Measurements from ENCODE around the gene IFNL2. TPM values are rescaled to one million over a fixed set of nuclear protein-coding genes. Genes with fewer than 3 reads are reported as not detected.

Gene IFNL2
- total RNA-seq = not detected in 2 replicates

GRCh38 chr19:39268085-39268484 lies at the start of gene IFNL2:
TSS of gene IFNL2 (plus strand) at chr19:39268396. CDS start at chr19:39268569, 173 bp downstream.

GRCh38 chr19:39244410-39245100 lies 23.6 kb upstream of the IFNL2 start, which contains the start of gene IFNL3:
TSS of gene IFNL3 (minus strand) at chr19:39245006. CDS start at chr19:39244967, 39 bp downstream.

GRCh38 chr19:39248806-39249205 lies 19.4 kb upstream of the IFNL2 start, which contains the start of gene IFNL4:
TSS of gene IFNL4 (minus strand) at chr19:39248856.

GRCh38 chr19:39296055-39296645 lies 28.0 kb downstream of the IFNL2 start, which contains the start of gene IFNL1:
TSS of gene IFNL1 (plus strand) at chr19:39296407. CDS start at chr19:39296422, 15 bp downstream.

Other genes with a start within 250 kb of the IFNL2 start
- gene FBXO27, start 235.8 kb upstream of the IFNL2 start, total RNA-seq = 11.3 and 16.8 TPM in 2 replicates
- 3.0 and 3.7 TPM in 2 replicates for gene ACP7, start 184.0 kb upstream of the IFNL2 start, total RNA-seq
- gene PAK4, start 142.6 kb upstream of the IFNL2 start, total RNA-seq = 12.6 and 13.7 TPM in 2 replicates
- 0.72 and 1.3 TPM in 2 replicates for gene NCCRP1, start 71.4 kb upstream of the IFNL2 start, total RNA-seq
- not detected in 2 replicates for gene SYCN, start 64.1 kb upstream of the IFNL2 start, total RNA-seq
- gene IFNL3, start 23.4 kb upstream of the IFNL2 start, total RNA-seq = not detected in 2 replicates
- gene IFNL4, start 19.5 kb upstream of the IFNL2 start, total RNA-seq = not detected in 2 replicates
- not detected in 2 replicates for gene IFNL1, start 28.0 kb downstream of the IFNL2 start, total RNA-seq
- gene LRFN1, start 52.5 kb downstream of the IFNL2 start, total RNA-seq = 0.11 TPM in 1 of 2 replicates, not detected in the other
- not detected in 2 replicates for gene GMFG, start 67.6 kb downstream of the IFNL2 start, total RNA-seq
- gene SAMD4B, start 74.0 kb downstream of the IFNL2 start, total RNA-seq = 47.5 and 53.5 TPM in 2 replicates
- 25.3 and 41.4 TPM in 2 replicates for gene PAF1, start 122.7 kb downstream of the IFNL2 start, total RNA-seq
- gene MED29, start 123.0 kb downstream of the IFNL2 start, total RNA-seq = 30.9 and 33.6 TPM in 2 replicates
- gene ZFP36, start 138.5 kb downstream of the IFNL2 start, total RNA-seq = 37.7 and 60.0 TPM in 2 replicates
- 4.1 and 10.5 TPM in 2 replicates for gene PLEKHG2, start 144.3 kb downstream of the IFNL2 start, total RNA-seq
- gene RPS16, start 167.6 kb downstream of the IFNL2 start, total RNA-seq = 1,797 and 2,309 TPM in 2 replicates
- 44.0 and 55.0 TPM in 2 replicates for gene SUPT5H, start 177.2 kb downstream of the IFNL2 start, total RNA-seq
- 86.0 and 123 TPM in 2 replicates for gene TIMM50, start 212.4 kb downstream of the IFNL2 start, total RNA-seq
- 2.0 and 2.6 TPM in 2 replicates for gene DLL3, start 230.6 kb downstream of the IFNL2 start, total RNA-seq
- gene SELENOV, start 246.7 kb downstream of the IFNL2 start, total RNA-seq = not detected in 2 replicates

All from hair follicular keratinocyte (primary cell).